Activated CD8-positive, alpha-beta memory T cell treated with anti-CD3 and anti-CD28 coated beads for 36 hours (primary cell): ENCODE results near the gene TSTD1. TPM values are rescaled to one million over a fixed set of nuclear protein-coding genes. Genes with fewer than 3 reads are reported as not detected.
"Not testable (repeated sequence)": the region's sequence is repeated elsewhere in the genome, so short reads cannot be mapped to it uniquely, and the experiment has no call there.

Experiments
- CTCF ChIA-PET: fragments of 350-600 bp; sonication (Branson Sonifier 250); formaldehyde crosslinking; loops from one replicate; lab custom pipeline; 2021; ENCODE audit warnings: antibody characterized with exemption; lab: Charles Lee
- POLR2A ChIA-PET: fragments of 350-600 bp; sonication (Branson Sonifier 250); formaldehyde crosslinking; loops from one replicate; lab custom pipeline; 2021; ENCODE audit warnings: antibody characterized with exemption; lab: Charles Lee
- total RNA-seq, 2 experiments: library from RNA; stranded (reverse); gene quantifications; one replicate each; pipeline ENCODE4 v1.2.3, GENCODE V29; 2021

TSTD1 gene
- total RNA-seq, 2 experiments from 2014 or later: 40.9 to 43.2 TPM

DNA sequence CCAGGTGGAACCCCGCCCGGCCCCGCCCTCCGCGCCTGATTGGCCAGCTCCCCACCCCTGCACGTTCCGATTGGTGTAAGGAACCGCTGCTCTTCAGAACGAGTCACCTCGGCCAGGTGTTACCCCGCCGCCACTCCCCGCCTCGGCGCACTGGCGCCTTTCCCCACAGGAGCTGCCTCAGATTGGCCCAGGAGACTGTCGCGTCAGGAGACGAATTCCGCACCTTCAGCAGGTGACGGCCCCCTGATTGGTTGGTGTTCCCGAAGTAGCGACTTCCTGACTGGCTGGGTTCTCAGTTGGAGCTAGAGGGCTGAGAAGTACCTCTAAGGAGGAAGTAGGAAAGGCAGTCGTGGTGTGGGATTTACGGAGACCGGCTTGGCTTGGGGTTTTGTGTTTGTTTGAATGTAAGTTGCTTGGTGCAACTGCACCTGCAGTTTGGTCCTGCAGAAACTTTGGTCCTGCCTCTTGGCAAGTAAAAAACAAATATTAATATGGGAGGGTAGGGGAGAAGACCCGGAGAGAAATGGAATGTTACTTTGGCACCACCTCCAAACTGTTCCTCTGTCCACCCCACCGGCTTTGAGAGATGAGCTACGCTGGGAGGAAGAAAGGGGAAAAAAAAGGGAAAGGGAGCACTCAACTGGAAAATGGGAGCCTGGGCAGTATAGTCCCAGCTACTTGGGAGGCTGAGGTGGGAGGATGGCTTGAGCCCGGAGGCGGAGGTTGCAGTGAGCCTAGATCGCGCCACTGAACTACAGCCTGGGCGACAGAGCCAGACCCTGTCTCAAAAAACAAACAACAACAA is 17.4 kb downstream of the TSTD1 start:
- CTCF ChIA-PET: interaction anchor here (0.5 to 2.1 kb wide), 9 partner anchors 11 to 76 kb away, joined by 3 to 8 read pairs (median 3); no protein-coding TSS in a partner anchor
- POLR2A ChIA-PET: interaction anchor here (0.7 to 1.6 kb wide), 6 partner anchors 16 to 48 kb away, joined by 3 to 6 read pairs (median 4); partner anchors contain the start of genes ARHGAP30, TSTD1 and USF1

DNA sequence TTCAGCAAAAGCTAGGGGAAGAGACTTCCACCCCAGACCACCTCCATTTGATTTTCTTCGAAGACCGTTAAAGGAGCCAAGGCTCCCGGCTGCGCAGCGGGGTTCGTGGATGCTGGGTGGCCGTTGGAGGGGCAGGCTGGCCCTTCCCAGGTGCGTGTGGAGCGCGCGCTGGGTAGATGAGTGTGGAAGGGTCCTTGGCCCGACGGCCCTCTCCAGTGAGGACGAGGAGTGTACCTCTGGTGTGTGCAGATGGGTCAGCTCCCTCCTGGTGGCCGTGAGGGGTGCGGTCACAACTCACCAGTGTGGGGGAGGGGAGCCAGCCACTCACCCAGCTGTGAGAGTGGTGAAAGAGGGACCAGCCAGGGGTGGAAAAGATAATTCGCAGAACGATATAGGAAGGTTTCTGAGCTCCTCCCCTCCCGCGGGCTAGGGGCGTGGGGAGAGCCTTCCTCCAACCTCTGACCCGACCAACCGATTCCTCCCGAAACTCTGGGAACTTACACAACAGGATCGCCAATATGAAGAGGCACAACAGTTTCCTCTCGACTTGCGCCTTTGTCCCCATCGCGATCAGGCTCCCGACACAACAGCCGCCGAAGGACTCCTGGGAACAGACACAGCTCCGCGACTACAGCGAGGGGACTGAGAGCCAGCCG is 18.1 kb downstream of the TSTD1 start, which contains the start of gene F11R:
TSS of gene F11R (minus strand) at position 644 of the 656 bp plus-strand sequence. CDS start at position 565, 79 bp downstream.
- CTCF ChIA-PET: interaction anchor here (1.1 to 2.1 kb wide), 3 partner anchors 17 to 77 kb away, joined by 3 to 8 read pairs (median 3); no protein-coding TSS in a partner anchor
- POLR2A ChIA-PET: interaction anchor here (0.6 to 1.6 kb wide), 7 partner anchors 17 to 494 kb away, joined by 3 to 6 read pairs (median 4); partner anchors contain the start of genes ARHGAP30, TSTD1 and USF1

DNA sequence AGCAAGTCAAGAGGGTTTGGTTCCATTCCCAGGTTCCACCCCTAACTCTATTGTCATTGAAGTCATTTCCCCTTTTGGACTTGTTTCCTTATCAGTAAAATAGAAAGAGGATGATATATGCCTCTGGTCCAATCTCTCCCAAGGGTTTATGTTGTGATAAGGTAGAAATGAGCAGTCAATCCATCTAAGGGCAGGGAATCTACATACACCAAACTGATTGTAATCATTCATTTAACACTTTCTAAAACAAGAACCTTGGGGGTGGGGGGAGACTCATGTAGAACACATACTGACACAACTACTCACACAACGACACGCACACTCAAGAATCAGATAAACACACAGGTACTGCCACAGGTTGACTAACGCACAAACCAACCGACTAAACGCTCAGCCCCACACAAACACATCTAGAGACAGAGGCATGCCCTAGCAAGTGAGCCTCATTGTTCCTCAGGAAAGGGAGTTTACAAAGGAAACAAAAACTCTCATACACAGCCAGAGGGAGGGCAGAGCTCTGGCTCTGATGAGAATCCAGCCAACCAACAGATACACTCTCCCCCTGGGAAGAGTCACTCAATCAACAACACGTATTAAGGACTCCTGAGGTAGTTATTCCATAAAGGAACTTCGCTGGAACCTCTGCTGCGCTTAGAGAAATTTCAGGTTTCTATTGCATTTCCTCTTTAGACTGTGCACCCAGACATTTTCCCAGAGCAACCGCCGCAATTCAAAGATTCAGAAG is 18.8 kb downstream of the TSTD1 start:
- POLR2A ChIA-PET: interaction anchor here (0.6 to 1.6 kb wide), 5 partner anchors 10 to 493 kb away, joined by 3 to 4 read pairs (median 3); partner anchors contain the start of genes TSTD1 and USF1
- CTCF ChIA-PET: interaction anchor here (0.6 to 2.5 kb wide), 4 partner anchors 18 to 77 kb away, joined by 3 to 8 read pairs (median 4); no protein-coding TSS in a partner anchor

DNA sequence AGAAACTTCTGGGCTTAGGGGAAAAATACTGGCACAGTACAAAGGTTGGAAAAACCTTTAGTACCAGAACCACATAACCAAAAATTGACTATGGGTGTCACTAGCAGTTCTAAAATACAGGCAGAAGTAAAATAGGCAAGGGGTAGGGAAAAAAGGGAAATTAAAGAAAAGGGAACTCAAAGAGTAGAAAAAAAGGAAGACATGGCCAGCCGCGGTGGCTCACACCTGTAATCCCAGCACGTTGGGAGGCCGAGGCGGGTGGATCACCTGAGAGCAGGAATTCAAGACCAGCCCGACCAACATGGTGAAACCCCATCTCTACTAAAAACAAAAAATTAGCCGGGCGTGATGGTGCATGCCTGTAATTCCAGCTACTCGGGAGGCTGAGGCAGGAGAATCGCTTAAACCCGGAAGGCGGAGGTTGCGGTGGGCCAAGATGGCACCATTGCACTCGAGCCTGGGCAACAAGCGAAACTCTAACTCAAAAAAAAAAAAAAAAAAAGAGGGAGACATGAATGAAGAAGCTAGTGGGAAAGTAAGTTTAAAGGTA is 19.6 kb downstream of the TSTD1 start:
- POLR2A ChIA-PET: interaction anchor here (0.5 to 0.7 kb wide), 3 partner anchors 9 to 332 kb away, joined by 4 to 7 read pairs (median 6); no protein-coding TSS in a partner anchor
- CTCF ChIA-PET: interaction anchor here (0.6 to 2.5 kb wide), 4 partner anchors 14 to 53 kb away, joined by 3 to 7 read pairs (median 4); no protein-coding TSS in a partner anchor

DNA sequence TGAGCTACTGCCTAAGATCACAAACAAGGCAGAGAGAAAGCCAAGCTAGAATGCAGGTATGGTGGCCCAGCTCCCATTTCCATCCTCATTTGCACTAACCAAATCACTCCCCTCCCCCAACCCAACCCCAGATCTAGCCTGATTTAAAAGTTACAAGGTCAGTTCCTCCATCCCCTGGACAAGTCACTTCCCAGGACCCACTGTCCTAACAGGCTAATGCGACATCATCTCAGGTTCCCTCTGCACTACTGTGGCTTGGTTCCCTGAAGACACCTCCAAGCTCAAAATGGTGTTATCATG is 20.2 kb downstream of the TSTD1 start:
- ChIA-PET CTCF (interaction anchor here (1.2 to 2.5 kb wide), 3 partner anchors 15 to 53 kb away, joined by 3 to 7 read pairs (median 5); no protein-coding TSS in a partner anchor), POLR2A (interaction anchor here (0.5 kb wide), 1 partner anchor 133 kb away, joined by 7 read pairs; no protein-coding TSS in a partner anchor)

DNA sequence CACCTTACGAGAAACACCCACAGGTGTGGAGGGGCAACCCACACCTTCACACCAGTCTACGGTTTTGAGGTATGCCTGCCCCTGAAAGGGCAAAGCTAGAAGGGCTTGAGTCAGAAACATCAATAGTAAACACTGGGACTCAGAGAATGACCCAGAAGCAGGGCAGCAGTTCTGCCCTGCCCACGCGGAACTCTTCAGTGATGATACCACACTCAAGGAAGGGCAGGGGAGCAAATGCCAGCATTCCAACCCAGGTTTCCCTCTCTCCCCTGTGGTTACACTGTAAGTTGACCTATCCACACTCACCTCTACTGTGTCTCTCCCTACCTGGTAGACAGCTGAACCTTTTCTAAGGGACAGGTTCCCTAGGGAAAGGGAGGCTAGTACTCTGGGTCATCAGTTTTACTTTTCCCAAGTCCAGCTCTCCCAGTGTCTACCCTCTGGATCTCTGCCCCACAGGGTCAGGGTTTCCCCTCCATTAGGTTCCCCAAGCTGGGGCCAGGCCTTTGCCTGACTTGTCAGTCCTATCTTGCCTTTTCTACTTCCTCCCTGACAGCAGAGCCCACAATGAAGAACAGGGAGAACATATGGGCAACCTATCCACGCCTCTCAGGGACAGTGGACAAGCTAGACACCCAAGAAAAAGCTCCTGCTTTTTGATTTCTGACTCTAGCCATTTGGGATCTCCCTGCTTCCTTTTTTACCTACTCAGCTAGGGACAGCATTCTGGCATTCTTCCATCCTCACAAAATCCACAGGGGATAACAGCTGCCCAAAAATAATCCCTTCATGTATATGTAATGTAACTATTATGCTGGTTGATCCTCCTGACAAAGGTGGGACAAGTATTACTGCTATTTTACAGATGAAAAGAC is 20.8 kb downstream of the TSTD1 start:
- ChIA-PET POLR2A (interaction anchor here (0.5 to 0.7 kb wide), 2 partner anchors 133 to 181 kb away, joined by 3 to 7 read pairs; no protein-coding TSS in a partner anchor), CTCF (interaction anchor here (0.6 to 2.5 kb wide), 4 partner anchors 15 to 80 kb away, joined by 3 to 7 read pairs (median 4); no protein-coding TSS in a partner anchor)

DNA sequence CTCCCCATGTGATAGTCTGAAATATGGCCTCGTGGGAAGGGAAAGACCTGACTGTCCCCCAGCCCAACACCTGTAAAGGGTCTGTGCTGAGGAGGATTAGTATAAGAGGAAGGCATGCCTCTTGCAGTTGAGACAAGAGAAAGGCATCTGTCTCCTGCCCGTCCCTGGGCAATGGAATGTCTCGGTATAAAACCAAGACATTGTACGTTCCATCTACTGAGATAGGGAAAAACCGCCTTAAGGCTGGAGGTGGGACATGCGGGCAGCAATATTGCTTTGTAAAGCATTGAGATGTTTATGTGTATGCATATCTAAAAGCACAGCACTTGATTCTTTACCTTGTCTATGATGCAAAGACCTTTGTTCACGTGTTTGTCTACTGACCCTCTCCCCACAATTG is 21.6 kb downstream of the TSTD1 start:
- POLR2A ChIA-PET: not testable (repeated sequence)
- CTCF ChIA-PET: interaction anchor here (0.6 to 2.5 kb wide), 3 partner anchors 16 to 81 kb away, joined by 3 to 7 read pairs (median 5); no protein-coding TSS in a partner anchor

DNA sequence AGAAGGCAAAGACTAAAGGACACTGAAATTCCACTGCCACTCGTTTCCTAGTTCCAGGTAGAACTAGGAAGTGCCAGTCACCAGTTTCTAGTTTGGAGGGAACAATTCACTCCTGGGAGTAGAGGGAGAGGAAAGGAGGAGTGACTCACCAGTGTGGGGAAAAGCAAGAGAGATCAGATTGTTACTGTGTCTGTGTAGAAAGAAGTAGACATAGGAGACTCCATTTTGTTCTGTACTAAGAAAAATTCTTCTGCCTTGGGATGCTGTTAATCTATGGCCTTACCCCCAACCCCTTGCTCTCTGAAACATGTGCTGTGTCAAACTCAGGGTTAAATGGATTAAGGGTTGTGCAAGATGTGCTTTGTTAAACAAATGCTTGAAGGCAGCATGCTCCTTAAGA is 22.1 kb downstream of the TSTD1 start:
- CTCF ChIA-PET, POLR2A ChIA-PET: not testable (repeated sequence)

DNA sequence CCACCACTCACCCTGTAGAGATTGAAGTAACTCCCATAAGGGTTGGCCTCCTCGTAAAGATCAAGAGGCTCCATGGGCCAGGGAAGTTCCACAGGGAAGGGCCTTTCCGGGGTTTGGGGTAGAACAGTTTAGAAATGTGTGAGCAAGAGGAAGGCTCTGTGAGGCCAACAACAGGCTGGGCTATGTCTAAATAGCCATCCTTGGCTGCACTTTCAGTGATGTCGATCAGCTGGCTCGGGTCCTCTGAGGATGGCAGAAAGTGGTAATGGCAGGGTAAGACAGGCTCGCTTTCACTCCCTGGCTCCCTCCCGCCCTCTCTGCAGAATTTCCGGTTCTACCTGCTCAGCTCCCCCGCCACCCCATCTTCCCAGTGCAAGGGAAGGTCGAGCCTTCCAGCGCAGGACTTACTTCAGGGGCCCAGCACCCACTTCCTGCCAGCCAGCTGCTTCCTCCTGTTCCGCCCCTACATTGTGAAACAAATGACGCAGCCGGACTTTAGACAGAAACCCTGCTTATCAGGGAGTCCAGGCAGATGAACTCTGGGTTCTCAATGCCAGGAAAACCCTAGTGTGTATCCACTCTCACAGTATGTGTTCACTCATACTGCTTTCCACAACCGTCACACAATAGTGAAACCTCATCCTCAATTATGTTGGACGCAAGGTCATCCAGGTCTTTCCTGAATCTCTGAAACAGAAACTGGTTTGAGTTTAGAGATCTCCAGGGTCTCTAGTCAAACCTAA is 25.1 kb downstream of the TSTD1 start:
- CTCF ChIA-PET: interaction anchor here (0.6 to 1.4 kb wide), 5 partner anchors 14 to 150 kb away, joined by 3 to 4 read pairs (median 3); partner anchors contain the start of gene USF1

DNA sequence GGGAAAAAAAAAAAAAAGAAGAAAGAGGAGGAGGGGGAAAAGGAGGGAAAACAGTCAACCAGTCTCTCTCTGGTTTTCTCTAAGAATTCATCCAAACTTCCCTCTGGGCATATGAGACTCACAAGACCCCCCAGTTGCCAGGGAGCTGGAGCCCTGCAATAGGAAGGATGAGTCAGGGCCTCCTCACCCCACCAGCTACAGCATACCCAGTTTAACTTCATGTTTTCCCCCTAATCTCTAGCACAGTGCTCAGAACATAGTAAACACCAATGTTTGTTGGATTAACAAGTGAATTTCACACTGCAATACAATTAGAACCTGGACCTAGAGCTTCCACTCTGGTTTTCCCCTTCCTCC is 25.7 kb downstream of the TSTD1 start:
- CTCF ChIA-PET: interaction anchor here (0.6 to 1.4 kb wide), 5 partner anchors 14 to 150 kb away, joined by 3 to 4 read pairs (median 3); partner anchors contain the start of gene USF1
- POLR2A ChIA-PET: interaction anchor here (0.9 to 1.3 kb wide), 2 partner anchors 26 to 560 kb away, joined by 3 read pairs; partner anchors contain the start of gene TSTD1

More for the DNA sequence above, 25.1 kb downstream of the TSTD1 start:
- POLR2A ChIA-PET: interaction anchor here (0.9 to 1.3 kb wide), 2 partner anchors 25 to 560 kb away, joined by 3 read pairs; partner anchors contain the start of gene TSTD1

DNA sequence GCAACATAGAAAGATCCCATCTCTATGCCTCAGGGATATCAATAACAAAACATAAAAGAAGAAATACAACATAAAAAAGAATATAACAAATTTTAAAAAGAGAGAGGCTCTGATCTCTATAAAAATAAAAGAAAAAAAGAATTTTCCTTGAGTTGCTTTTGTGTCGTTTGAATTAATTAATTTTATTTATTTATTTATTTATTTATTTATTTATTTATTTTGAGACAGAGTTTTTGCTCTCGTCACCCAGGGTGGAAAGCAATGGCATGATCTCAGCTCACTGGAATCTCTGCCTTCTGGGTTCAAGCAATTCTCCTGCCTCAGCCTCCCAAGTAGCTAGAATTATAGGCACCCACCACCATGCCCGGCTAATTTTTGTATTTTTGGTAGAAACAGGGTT is 26.3 kb downstream of the TSTD1 start:
- ChIA-PET CTCF (no interaction called here), POLR2A (interaction anchor here (1.3 kb wide), 1 partner anchor 27 kb away, joined by 3 read pairs; the partner anchor contains the start of gene TSTD1)

DNA sequence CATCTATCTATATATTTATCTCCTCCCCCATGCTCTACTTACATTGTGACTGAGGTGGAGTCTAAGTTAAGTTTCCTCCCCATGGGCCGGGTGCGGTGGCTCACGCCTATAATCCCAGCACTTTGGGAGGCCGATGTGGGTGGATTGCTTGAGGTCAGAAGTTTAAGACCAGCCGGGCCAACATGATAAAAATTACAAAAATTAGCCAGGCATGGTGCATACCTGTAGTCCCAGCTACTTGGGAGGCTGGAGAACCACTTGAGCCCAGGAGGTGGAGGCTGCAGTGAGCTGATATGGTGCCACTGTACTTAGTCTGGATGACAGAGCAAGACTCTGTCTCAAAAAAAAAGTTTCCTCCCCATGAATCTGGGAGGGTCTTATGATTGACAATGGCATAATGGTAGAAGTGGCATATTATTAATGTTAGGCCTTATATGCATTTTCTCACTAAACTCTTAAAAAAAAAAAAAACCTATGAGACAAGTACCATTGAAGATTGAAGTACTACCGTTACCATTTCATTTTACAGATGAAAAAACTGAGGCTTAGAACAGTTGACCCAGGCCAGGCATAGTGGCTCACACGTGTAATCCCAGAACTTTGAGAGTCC is 29.1 kb downstream of the TSTD1 start:
- POLR2A ChIA-PET: interaction anchor here (0.6 kb wide), 2 partner anchors 10 to 31 kb away, joined by 4 read pairs; no protein-coding TSS in a partner anchor
- CTCF ChIA-PET: interaction anchor here (0.6 to 0.7 kb wide), 2 partner anchors 161 to 223 kb away, joined by 3 read pairs; no protein-coding TSS in a partner anchor

DNA sequence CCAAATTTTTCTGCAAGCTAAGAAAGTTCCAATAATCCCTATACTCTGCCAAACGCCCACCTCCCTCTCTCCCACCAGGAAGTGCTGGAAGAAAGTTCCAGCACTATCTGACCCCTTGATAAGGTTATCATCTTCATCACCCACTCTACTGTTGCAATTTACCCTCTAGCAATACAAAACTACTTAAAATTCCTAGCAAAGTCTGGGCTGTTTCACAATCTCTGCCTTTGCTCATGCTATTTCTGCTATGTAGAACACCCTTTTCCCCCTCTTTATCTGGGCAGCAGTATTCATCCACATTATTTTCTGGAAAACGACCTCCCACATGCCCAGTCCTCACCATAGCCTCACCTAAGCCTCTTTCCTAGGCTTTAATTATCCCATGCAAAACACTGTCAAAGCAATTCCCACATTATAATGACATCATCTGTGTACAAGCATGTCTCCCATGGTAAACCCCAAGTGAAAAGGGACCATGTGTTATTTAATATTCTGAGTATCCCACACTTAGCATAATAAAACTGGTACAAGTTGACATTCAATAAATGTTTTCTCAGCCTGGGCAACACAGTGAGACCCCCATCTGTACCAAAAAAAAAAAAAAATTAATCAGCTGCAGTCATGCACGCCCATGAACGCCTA is 29.8 kb downstream of the TSTD1 start:
- POLR2A ChIA-PET: no interaction called here
- CTCF ChIA-PET: interaction anchor here (0.7 kb wide), 1 partner anchor 224 kb away, joined by 3 read pairs; no protein-coding TSS in a partner anchor

DNA sequence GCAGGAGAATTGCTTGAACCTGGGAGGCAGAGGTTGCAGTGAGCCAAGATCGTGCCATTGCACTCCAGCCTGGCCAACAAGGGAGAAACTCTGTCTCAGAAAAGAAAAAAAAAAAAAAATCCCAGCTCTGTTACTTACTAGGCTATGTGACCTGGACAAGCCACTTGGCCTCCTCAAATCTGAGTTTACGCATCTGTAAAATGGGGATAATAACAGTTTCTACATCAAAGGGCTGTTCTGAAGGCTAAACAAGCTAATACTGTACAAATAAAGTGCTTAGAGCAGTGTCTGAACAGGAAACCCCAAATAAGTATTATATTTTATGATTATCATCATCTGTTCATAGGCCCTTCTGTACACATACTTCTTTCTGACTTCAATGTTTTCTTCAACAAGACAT is 31.4 kb downstream of the TSTD1 start:
- CTCF ChIA-PET: interaction anchor here (1.0 kb wide), 1 partner anchor 9 kb away, joined by 4 read pairs; no protein-coding TSS in a partner anchor
- POLR2A ChIA-PET: no interaction called here

DNA sequence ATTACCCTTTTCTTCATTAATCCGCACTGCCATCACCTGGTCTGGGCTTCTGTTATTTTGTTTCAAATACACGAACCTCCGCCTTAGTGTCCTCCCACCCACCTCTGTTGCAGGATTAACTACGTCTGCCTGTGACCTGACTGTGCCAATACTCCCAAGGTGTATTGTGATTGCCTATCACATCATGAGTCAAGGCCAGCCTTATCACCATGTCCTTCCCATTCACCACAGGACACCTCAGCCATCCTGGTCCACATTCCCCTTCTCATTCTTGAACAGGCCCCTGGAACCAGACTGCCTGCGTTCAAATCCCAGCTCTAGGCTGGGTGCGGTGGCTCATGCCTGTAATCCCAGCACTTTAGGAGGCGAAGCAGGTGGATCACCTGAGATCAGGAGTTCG is 32.2 kb downstream of the TSTD1 start:
- POLR2A ChIA-PET: no interaction called here
- CTCF ChIA-PET: interaction anchor here (1.0 to 3.0 kb wide), 2 partner anchors 9 to 16 kb away, joined by 4 to 7 read pairs; no protein-coding TSS in a partner anchor
